8988T (cell line): Measurements from ENCODE around the gene VPS39.

Source experiments
- DNase-seq: peaks from one replicate; pipeline ENCODE4 v3.0.0; 2011

VPS39 gene

GRCh38 chr15:42144841-42145375, 63.2 kb downstream of the VPS39 start:
- DNase-seq, result no peak

DNA sequence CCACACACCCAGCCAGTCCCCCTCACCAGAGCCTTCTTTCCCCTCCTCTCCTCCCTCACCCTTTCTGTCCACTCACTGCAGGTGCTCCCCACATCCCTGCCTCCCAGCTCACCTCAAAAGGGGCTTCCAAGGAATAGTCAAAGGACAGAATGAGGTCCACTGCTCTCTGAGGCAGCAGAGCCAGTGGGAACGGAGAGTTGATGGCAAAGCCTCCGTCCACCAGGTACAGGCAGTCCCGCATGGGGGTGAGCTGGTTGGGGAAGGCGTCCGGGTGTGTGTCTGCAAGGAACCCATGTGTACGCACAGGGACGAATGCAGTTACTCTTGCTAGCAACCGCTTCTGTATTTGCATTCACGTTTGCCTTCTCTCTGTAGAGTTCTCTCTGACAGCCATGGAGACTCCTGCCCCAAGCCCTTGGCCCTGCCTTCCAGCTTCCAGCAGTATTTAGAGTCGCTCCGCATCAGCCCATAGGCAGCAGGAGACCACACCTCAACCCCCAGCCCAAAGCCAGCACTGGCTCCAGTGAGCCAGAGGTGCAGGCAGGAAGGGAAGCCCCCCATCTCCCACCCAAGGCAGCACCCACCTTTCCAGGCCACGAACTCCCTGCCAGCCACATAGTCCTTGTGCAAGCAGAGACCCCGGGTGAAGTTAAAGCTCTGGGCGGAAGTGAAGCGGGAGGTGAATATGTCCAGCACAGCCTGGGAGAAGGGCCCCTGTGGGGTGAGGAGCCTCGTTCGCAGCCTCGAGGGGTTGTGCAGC, 64.1 kb downstream of the VPS39 start:
- no peak for DNase-seq

DNA sequence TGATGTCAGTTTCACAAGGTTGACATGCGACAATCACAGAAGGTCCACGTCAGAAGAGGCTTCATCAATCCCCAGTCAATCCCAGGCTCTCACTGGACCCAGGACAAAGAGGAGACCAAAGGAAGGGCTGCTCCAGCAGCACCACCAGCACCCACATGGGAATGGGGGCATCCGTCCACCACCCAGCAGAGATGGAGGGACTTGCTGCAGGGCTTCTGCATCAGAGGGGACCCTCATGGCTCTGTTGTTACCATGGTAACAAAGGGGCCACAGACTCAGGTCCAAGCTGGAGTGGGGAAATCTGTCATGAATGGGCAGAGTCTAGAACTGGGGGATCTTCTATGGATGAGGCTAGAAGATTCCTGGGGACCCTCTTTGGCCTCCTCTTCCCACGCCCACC, 64.7 kb downstream of the VPS39 start:
- no peak for DNase-seq

- DNase-seq, result no peak
Observed at GRCh38 chr15:42141795-42142667, 66.1 kb downstream of the VPS39 start.

- no peak for DNase-seq
Observed at GRCh38 chr15:42141246-42141645, 66.9 kb downstream of the VPS39 start.

- no peak for DNase-seq
Observed at GRCh38 chr15:42140383-42141070, 67.6 kb downstream of the VPS39 start.

GRCh38 chr15:42139596-42139995, 68.5 kb downstream of the VPS39 start:
- no peak for DNase-seq

DNA sequence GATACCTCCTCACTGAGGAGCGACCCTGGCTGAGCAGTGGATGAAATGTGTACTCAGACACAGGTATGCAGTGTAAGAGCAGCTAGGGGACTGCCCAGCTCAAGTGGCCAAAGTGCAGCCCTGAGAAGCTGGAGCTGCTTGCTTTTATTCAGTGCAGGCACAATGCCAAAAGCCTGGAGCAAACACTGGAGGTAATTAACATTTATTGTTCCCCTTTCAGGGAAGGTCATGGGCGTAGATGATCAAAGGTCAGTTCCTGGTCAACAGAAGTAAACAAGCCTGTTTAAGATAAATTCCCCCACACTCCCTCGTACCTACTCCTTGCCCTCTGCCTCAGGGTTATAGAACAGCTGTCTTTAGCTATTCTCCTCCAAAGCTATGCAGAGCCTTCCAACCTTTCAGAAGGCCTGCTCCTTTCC, 69.1 kb downstream of the VPS39 start:
- DNase-seq, result no peak

DNA sequence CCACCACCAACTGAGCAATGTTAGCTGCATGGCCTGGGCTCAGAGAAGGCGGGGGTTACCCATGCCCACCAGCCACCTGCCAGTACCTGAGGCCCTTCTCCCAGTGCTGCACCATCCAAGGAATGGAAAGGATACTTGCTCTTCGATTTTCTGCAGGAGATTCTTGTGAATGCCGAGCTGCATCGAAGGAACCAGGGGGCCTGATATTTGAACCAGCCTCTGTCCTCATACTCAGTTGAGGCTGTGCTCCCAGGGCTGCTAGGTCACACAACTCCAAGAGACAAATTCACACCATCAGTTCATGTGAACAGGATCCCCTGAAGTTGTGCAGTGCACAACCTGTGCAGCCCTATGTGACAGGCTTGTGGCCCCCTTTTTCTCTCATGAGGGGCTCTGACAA, 69.7 kb downstream of the VPS39 start:
- no peak for DNase-seq

DNA sequence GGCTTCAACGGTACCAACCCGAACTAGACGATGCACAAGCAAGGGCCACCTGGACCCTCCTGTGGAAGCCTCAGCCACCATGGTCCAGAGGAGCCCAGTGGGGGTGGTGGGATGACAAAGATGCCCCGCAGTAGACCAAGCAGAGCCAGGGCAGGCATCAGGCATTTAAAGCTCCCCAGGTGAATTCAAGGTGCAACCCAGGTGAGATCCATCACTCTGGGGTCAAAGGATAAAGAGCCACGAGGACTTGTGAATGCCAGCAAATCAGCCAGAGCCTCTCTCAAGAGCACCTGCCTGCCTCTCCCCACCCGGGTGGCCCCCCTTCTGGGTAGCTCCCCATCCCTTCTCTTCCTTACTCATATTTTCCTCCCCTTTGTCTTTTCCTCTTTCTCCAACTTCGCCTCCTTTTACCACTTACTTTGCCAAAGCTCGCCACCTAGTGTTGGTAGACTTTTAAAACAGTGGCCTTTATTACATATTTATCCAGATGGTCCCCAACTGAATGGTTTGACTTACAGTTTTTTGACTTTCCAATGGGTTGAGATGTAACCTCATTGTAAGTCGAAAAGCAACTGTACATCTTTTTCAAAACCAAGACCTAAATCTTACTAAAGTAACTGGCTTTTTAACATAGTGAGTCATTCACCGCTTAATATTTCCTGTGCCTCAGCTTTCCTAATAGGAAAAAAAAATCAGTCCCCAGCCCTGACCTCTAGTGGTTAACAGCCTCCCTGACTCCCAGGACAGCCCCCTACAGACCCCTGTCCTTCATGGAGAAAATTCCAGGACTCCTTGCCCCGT, 70.4 kb downstream of the VPS39 start:
- peak; percentile 51 for DNase-seq

- no peak for DNase-seq
Observed at GRCh38 chr15:42136513-42136912, 71.6 kb downstream of the VPS39 start.

- no peak for DNase-seq
Observed at GRCh38 chr15:42135351-42135750, 72.8 kb downstream of the VPS39 start.

DNA sequence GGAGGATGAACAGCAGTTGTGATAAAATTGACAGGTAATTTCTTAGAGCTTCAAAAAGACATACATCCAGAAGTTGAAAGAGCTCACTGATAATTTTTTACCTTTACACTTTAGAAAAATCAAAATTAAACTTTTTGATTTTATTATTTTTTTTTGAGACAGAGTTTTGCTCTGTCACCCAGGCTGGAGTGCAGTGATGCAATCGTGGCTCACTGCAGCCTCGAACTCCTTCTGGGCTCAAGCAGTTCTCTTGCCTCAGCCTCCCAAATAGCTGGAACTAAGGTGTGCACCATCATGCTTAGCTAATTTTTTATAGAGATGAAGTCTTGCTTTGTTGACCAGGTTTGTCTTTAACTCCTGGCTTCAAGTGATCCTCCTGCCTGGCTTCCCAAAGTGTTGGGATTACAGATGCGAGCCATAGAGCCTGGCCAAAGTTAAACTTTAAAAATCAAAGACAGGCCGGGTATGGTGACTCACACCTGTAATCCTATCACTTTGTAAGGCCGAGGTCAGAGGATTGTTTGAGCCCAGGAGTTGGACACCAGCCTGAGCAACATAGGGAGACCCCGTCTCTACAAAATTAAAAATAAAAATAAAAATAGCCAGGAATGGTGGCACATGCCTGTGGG, 73.4 kb downstream of the VPS39 start:
- DNase-seq, result no peak

- DNase-seq, result peak; percentile 50
Observed at GRCh38 chr15:42133886-42134502, 74.1 kb downstream of the VPS39 start.

DNA sequence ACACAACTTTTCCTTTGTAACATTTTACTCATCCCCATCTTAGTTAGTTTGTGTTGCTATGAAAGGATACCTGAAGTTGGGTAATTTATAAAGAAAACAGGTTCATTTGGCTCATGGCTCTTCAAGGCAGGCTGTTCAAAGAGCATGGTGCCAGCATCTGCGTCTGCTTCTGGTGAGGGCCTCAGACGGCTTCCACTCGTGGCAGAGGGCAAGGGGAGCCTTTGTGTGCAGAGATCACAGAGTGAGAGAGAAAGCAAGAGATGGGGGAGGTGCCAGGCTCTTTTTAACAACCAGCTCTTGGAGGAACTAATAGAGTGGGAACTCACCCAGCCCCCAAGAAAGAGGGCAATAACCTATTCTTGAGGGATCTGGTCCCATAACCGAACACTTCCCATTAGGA, 74.7 kb downstream of the VPS39 start:
- DNase-seq, result no peak

- DNase-seq, result no peak
Observed at GRCh38 chr15:42131826-42132806, 76.0 kb downstream of the VPS39 start.

GRCh38 chr15:42131006-42131405, 77.1 kb downstream of the VPS39 start:
- DNase-seq, result no peak

GRCh38 chr15:42130246-42130986, 77.7 kb downstream of the VPS39 start:
- no peak for DNase-seq

- no peak for DNase-seq
Observed at GRCh38 chr15:42129364-42129763, 78.7 kb downstream of the VPS39 start.
